HEK293 (cell line): Measurements from ENCODE around the gene NUP58.

Source experiments
- CTCF ChIA-PET: fragments of 350-600 bp; formaldehyde crosslinking; extraction: SDS; loops from one replicate; lab custom pipeline; 2021; ENCODE audit warnings: antibody characterized with exemption; lab: Yijun Ruan, JAX
- POLR2A ChIA-PET: fragments of 300-600 bp; formaldehyde crosslinking; extraction: SDS; loops from one replicate; lab custom pipeline; 2020; ENCODE audit warnings: antibody characterized with exemption, inconsistent platforms; lab: Yijun Ruan, JAX
- H3K27ac ChIP-seq: fragments of 200-500 bp; sonication (Bioruptor generic); 2 replicates; pipeline ENCODE4 v1.5.1; 2014; ENCODE audit warnings: low read depth, low read length, control low read depth, inconsistent platforms; ENCODE audit errors: extremely low read depth
- H3K36me3 ChIP-seq, 2 experiments: fragments of 200-500 bp in 1 of 2; sonication (Bioruptor generic) in 1 of 2; 1 replicate in 1 of 2; 2 replicates in 1 of 2; pipeline ENCODE4 v1.5.1; 2014 to 2017; ENCODE audit warnings: inconsistent platforms in 2 of 2, low read length in 2 of 2; ENCODE audit not compliant: control insufficient read depth in 2 of 2, insufficient read depth in 1 of 2
- H3K4me1 ChIP-seq: fragments of 200-500 bp; sonication (Bioruptor generic); 2 replicates; pipeline ENCODE4 v1.5.1; 2014; ENCODE audit warnings: mild to moderate bottlenecking, low read length, inconsistent platforms; ENCODE audit not compliant: control insufficient read depth, insufficient read depth
- H3K4me3 ChIP-seq: 2 replicates; pipeline ENCODE4 v1.5.1; 2011; ENCODE audit warnings: low read depth, mild to moderate bottlenecking, control low read depth, low read length, moderate library complexity
- H3K9me3 ChIP-seq: fragments of 200-500 bp; sonication (Bioruptor generic); 2 replicates; pipeline ENCODE4 v1.5.1; 2014; ENCODE audit warnings: low read depth, low read length, inconsistent platforms; ENCODE audit not compliant: control insufficient read depth, insufficient read depth
- GLI2 ChIP-seq: fragments of 450-650 bp; formaldehyde crosslinking; IDR thresholded peaks from 2 replicates; pipeline ENCODE4; 2017; ENCODE audit warnings: missing biosample characterization, missing genetic modification characterization, low read depth, borderline replicate concordance
- GLIS2 ChIP-seq: fragments of 450-650 bp; formaldehyde crosslinking; IDR thresholded peaks from 2 replicates; pipeline ENCODE4 v1.5.1; 2016; ENCODE audit warnings: missing biosample characterization, missing genetic modification characterization
- HIC1 ChIP-seq: fragments of 450-650 bp; formaldehyde crosslinking; IDR thresholded peaks from 2 replicates; pipeline ENCODE4 v1.5.1; 2016; ENCODE audit warnings: missing biosample characterization, missing genetic modification characterization
- HOXA7 ChIP-seq: sonication (generic); formaldehyde crosslinking; IDR thresholded peaks from 2 replicates; pipeline ENCODE4 v1.8.1; 2022; ENCODE audit warnings: missing genetic modification reagents, borderline replicate concordance
- KLF16 ChIP-seq: fragments of 450-650 bp; formaldehyde crosslinking; IDR thresholded peaks from 2 replicates; pipeline ENCODE4 v1.5.1; 2017; ENCODE audit warnings: missing biosample characterization, missing genetic modification characterization
- MZF1 ChIP-seq: fragments of 450-650 bp; formaldehyde crosslinking; IDR thresholded peaks from 2 replicates; pipeline ENCODE4 v1.5.1; 2017; ENCODE audit warnings: missing biosample characterization, missing genetic modification characterization, borderline replicate concordance
- ZFHX2 ChIP-seq: fragments of 450-650 bp; formaldehyde crosslinking; conservative IDR thresholded peaks from 2 replicates; pipeline ENCODE4 v1.5.1; 2016; ENCODE audit warnings: missing biosample characterization, missing genetic modification characterization
- ZNF10 ChIP-seq: fragments of 450-650 bp; formaldehyde crosslinking; IDR thresholded peaks from 2 replicates; pipeline ENCODE4 v1.5.1; 2017; ENCODE audit warnings: missing biosample characterization, missing genetic modification characterization
- ZNF121 ChIP-seq: fragments of 450-650 bp; formaldehyde crosslinking; IDR thresholded peaks from 2 replicates; pipeline ENCODE4 v1.5.1; 2016; ENCODE audit warnings: missing biosample characterization, missing genetic modification characterization
- ZNF175 ChIP-seq: fragments of 450-650 bp; formaldehyde crosslinking; IDR thresholded peaks from 2 replicates; pipeline ENCODE4 v1.5.1; 2016; ENCODE audit warnings: missing biosample characterization, missing genetic modification characterization
- ZNF184 ChIP-seq: fragments of 450-650 bp; IDR thresholded peaks from 2 replicates; pipeline ENCODE4 v1.5.1; 2018; ENCODE audit warnings: missing biosample characterization, mild to moderate bottlenecking, missing genetic modification characterization
- ZNF24 ChIP-seq: fragments of 450-650 bp; formaldehyde crosslinking; IDR thresholded peaks from 2 replicates; pipeline ENCODE4 v1.5.1; 2016; ENCODE audit warnings: missing biosample characterization, missing genetic modification characterization
- ZNF266 ChIP-seq: fragments of 450-650 bp; formaldehyde crosslinking; IDR thresholded peaks from 2 replicates; pipeline ENCODE4 v1.5.1; 2016; ENCODE audit warnings: missing biosample characterization, missing genetic modification characterization, low read depth
- ZNF302 ChIP-seq: fragments of 450-650 bp; formaldehyde crosslinking; IDR thresholded peaks from 2 replicates; pipeline ENCODE4 v1.5.1; 2016; ENCODE audit warnings: missing biosample characterization, missing genetic modification characterization, low read depth
- ZNF341 ChIP-seq: fragments of 450-650 bp; formaldehyde crosslinking; IDR thresholded peaks from 2 replicates; pipeline ENCODE4; 2016; ENCODE audit warnings: low read depth, missing biosample characterization, missing genetic modification characterization
- ZNF350 ChIP-seq: fragments of 450-650 bp; formaldehyde crosslinking; IDR thresholded peaks from 2 replicates; pipeline ENCODE4 v1.5.0; 2017; ENCODE audit warnings: missing biosample characterization, mild to moderate bottlenecking, missing genetic modification characterization
- ZNF37A ChIP-seq: fragments of 450-650 bp; IDR thresholded peaks from 2 replicates; pipeline ENCODE4 v1.5.1; 2018; ENCODE audit warnings: missing biosample characterization, missing genetic modification characterization
- ZNF391 ChIP-seq: fragments of 450-650 bp; formaldehyde crosslinking; IDR thresholded peaks from 2 replicates; pipeline ENCODE4 v1.5.1; 2016; ENCODE audit warnings: low read depth, missing biosample characterization, missing genetic modification characterization, borderline replicate concordance
- ZNF394 ChIP-seq: fragments of 450-650 bp; formaldehyde crosslinking; IDR thresholded peaks from 2 replicates; pipeline ENCODE4 v1.5.1; 2016; ENCODE audit warnings: missing biosample characterization, missing genetic modification characterization, mild to moderate bottlenecking, moderate library complexity, borderline replicate concordance
- ZNF416 ChIP-seq: fragments of 450-650 bp; formaldehyde crosslinking; IDR thresholded peaks from 2 replicates; pipeline ENCODE4 v1.5.1; 2016; ENCODE audit warnings: missing biosample characterization, missing genetic modification characterization
- ZNF501 ChIP-seq: fragments of 450-650 bp; formaldehyde crosslinking; IDR thresholded peaks from 2 replicates; pipeline ENCODE4 v1.5.1; 2016; ENCODE audit warnings: missing biosample characterization, missing genetic modification characterization
- ZNF514 ChIP-seq: fragments of 450-650 bp; formaldehyde crosslinking; IDR thresholded peaks from 2 replicates; pipeline ENCODE4 v1.5.1; 2016; ENCODE audit warnings: missing biosample characterization, missing genetic modification characterization
- ZNF530 ChIP-seq: fragments of 450-650 bp; formaldehyde crosslinking; IDR thresholded peaks from 2 replicates; pipeline ENCODE4 v1.5.1; 2016; ENCODE audit warnings: low read depth, missing biosample characterization, missing genetic modification characterization
- ZNF548 ChIP-seq: fragments of 450-650 bp; formaldehyde crosslinking; IDR thresholded peaks from 2 replicates; pipeline ENCODE4 v1.5.1; 2016; ENCODE audit warnings: missing biosample characterization, missing genetic modification characterization
- ZNF571 ChIP-seq: fragments of 450-650 bp; formaldehyde crosslinking; IDR thresholded peaks from 2 replicates; pipeline ENCODE4 v1.5.0; 2017; ENCODE audit warnings: missing biosample characterization, missing genetic modification characterization
- ZNF585B ChIP-seq: fragments of 450-650 bp; formaldehyde crosslinking; IDR thresholded peaks from 2 replicates; pipeline ENCODE4 v1.5.1; 2016; ENCODE audit warnings: missing biosample characterization, missing genetic modification characterization
- ZNF596 ChIP-seq: fragments of 450-650 bp; IDR thresholded peaks from 2 replicates; pipeline ENCODE4 v1.5.0; 2018; ENCODE audit warnings: missing biosample characterization, mild to moderate bottlenecking, missing genetic modification characterization, moderate library complexity
- ZNF626 ChIP-seq: fragments of 450-650 bp; sonication (Bioruptor Pico); formaldehyde crosslinking; IDR thresholded peaks from 2 replicates; pipeline ENCODE4 v1.5.1; 2018; ENCODE audit warnings: missing biosample characterization, missing genetic modification characterization, inconsistent platforms
- ZNF692 ChIP-seq: fragments of 450-650 bp; formaldehyde crosslinking; IDR thresholded peaks from 2 replicates; pipeline ENCODE4 v1.5.1; 2016; ENCODE audit warnings: missing biosample characterization, missing genetic modification characterization
- ZNF776 ChIP-seq: fragments of 450-650 bp; formaldehyde crosslinking; IDR thresholded peaks from 2 replicates; pipeline ENCODE4 v1.5.0; 2017; ENCODE audit warnings: missing biosample characterization, missing genetic modification characterization, borderline replicate concordance
- ZNF777 ChIP-seq: fragments of 450-650 bp; formaldehyde crosslinking; IDR thresholded peaks from 2 replicates; pipeline ENCODE4 v1.5.1; 2017; ENCODE audit warnings: missing biosample characterization, missing genetic modification characterization, borderline replicate concordance
- ZSCAN30 ChIP-seq: fragments of 450-650 bp; IDR thresholded peaks from 2 replicates; pipeline ENCODE4 v1.5.1; 2018; ENCODE audit warnings: missing biosample characterization, mild to moderate bottlenecking, missing genetic modification characterization, moderate library complexity
- ZSCAN4 ChIP-seq: fragments of 450-650 bp; formaldehyde crosslinking; IDR thresholded peaks from 2 replicates; pipeline ENCODE4 v1.5.1; 2017; ENCODE audit warnings: missing biosample characterization, missing genetic modification characterization
- ZSCAN5A ChIP-seq: fragments of 450-650 bp; formaldehyde crosslinking; IDR thresholded peaks from 2 replicates; pipeline ENCODE4 v1.5.1; 2016; ENCODE audit warnings: missing biosample characterization, missing genetic modification characterization

NUP58 gene

GRCh38 chr13:25372284-25373081, 71.1 kb downstream of the NUP58 start:
- peak overlapping the region; percentile 53 for H3K4me3 ChIP-seq
- POLR2A ChIA-PET: no interaction called here
- no peaks in the 10 kb centered on the region for H3K36me3 ChIP-seq
- H3K4me1 ChIP-seq: no peaks in the 10 kb centered on the region; the same call in 1 of the 2 replicates
- no peak overlapping the region for H3K27ac ChIP-seq
- CTCF ChIA-PET: interaction anchor here (0.7 kb wide), 1 partner anchor 124 kb away, joined by 4 read pairs; no protein-coding TSS in a partner anchor
- H3K9me3 ChIP-seq: no peaks in the 10 kb centered on the region
- TF ChIP-seq ZNF184 (no peak), ZNF266 (tag by site-specific recombination) (no peak), ZNF302 (tag by site-specific recombination) (no peak), ZNF777 (tag by site-specific recombination) (peak; percentile 24; the same call in 1 of the 2 replicates), ZNF416 (tag by site-specific recombination) (no peak), ZNF121 (no peak), ZNF514 (tag by site-specific recombination) (no peak), ZNF10 (no peak), ZNF391 (tag by site-specific recombination) (no peak), GLI2 (tag by site-specific recombination) (no peak), ZSCAN5A (tag by site-specific recombination) (no peak), ZSCAN4 (tag by site-specific recombination) (peak; percentile 65), ZNF585B (tag by site-specific recombination) (no peak), ZNF394 (tag by site-specific recombination) (no peak), KLF16 (tag by site-specific recombination) (no peak), ZNF501 (tag by site-specific recombination) (0 out of 2 replicates have a peak, but pooled peaks have one; percentile 31), HOXA7 (CRISPR knock-in tag) (no peak), ZNF571 (tag by site-specific recombination) (no peak), ZNF24 (no peak), ZNF175 (no peak), ZNF37A (tag by site-specific recombination) (no peak), ZNF530 (tag by site-specific recombination) (no peak), ZNF596 (tag by site-specific recombination) (no peak), ZNF350 (tag by site-specific recombination) (no peak), MZF1 (no peak), ZNF626 (tag by site-specific recombination) (no peak), ZNF692 (tag by site-specific recombination) (no peak), ZSCAN30 (tag by site-specific recombination) (no peak), GLIS2 (tag by site-specific recombination) (peak; percentile 43; the same call in 1 of the 2 replicates), ZFHX2 (tag by site-specific recombination) (peak; percentile 47), ZNF341 (tag by site-specific recombination) (no peak), ZNF548 (tag by site-specific recombination) (no peak), ZNF776 (tag by site-specific recombination) (no peak), HIC1 (tag by site-specific recombination) (0 out of 2 replicates have a peak, but pooled peaks have one; percentile 21)
